Fibroblast of the aortic adventitia (primary cell): ENCODE results near the gene TNFSF9. TPM values are rescaled to one million over a fixed set of nuclear protein-coding genes. Genes with fewer than 3 reads are reported as not detected.
"Not testable (repeated sequence)": the region's sequence is repeated elsewhere in the genome, so short reads cannot be mapped to it uniquely, and the experiment has no call there.

Experiments
- DNase-seq: peaks from one replicate; pipeline ENCODE4 v3.0.0-alpha.2; 2010; ENCODE audit warnings: low read depth
- H3K4me3 ChIP-seq: 2 replicates; pipeline ENCODE4 v1.5.1; 2011; ENCODE audit warnings: low read depth, mild to moderate bottlenecking, control low read depth, low read length, moderate library complexity
- total RNA-seq: library from RNA; depleted of rRNA; stranded (reverse); fragments of >200 nt; gene quantifications from 2 replicates; pipeline ENCODE4 v1.2.3, GENCODE V29; 2012; ENCODE audit warnings: low replicate concordance
- TF ChIP-seq, protein P1 (sequence below): IDR thresholded peaks from 2 replicates; pipeline ENCODE4 v1.5.1; 2011; ENCODE audit warnings: mild to moderate bottlenecking, low read length, control low read depth, inconsistent platforms; ENCODE audit not compliant: insufficient read depth

The TNFSF9 gene
- total RNA-seq, 1 donor = 2.6 TPM

DNA sequence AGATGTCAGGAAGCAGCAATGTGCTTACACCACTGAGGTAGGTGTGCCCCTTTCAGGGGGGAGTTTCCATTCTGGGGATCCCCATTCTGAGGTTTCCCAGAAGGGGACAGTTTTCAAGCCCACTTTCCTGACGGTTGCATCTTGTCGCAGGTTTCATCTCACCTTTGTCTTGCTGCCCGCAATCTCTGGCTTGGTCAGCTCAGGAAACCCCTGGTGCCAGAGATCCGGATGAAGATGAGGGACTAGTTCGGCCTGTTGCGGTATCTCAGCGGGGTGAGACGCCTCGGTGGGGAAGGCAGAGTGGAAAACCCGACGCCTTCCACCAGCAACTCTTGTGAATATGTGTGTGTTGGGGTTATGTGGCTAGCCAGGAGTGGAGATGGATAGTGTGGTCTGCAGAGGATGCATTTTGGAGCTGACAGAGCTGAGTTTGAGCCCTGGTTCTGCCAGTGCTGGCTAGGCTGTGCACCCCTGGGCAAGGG lies 13.1 kb downstream of the TNFSF9 start:
- no peak overlapping the region for H3K4me3 ChIP-seq
- DNase-seq = no peak
- TF ChIP-seq, protein P1, sequence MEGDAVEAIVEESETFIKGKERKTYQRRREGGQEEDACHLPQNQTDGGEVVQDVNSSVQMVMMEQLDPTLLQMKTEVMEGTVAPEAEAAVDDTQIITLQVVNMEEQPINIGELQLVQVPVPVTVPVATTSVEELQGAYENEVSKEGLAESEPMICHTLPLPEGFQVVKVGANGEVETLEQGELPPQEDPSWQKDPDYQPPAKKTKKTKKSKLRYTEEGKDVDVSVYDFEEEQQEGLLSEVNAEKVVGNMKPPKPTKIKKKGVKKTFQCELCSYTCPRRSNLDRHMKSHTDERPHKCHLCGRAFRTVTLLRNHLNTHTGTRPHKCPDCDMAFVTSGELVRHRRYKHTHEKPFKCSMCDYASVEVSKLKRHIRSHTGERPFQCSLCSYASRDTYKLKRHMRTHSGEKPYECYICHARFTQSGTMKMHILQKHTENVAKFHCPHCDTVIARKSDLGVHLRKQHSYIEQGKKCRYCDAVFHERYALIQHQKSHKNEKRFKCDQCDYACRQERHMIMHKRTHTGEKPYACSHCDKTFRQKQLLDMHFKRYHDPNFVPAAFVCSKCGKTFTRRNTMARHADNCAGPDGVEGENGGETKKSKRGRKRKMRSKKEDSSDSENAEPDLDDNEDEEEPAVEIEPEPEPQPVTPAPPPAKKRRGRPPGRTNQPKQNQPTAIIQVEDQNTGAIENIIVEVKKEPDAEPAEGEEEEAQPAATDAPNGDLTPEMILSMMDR = no peak

DNA sequence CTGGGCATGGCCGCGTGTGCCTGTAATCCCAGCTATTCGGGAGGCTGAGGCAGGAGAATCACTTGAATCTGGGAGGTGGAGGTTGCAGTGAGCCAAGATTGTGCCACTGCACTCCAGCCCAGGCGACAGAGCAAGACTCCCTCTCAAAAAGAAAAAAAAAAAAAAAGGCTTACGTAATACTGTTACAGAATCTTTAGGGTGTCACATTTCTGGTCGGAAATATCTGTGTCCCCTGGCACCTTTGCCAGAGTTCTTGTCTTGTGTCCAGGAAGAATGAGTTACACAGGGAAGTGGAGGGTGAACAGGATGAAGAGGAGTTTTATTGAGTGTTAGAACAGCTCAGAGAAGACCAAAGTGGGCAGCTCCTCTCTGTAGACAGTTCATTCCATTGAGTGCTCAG lies 19.9 kb downstream of the TNFSF9 start:
- not testable (repeated sequence) for H3K4me3 ChIP-seq, DNase-seq

DNA sequence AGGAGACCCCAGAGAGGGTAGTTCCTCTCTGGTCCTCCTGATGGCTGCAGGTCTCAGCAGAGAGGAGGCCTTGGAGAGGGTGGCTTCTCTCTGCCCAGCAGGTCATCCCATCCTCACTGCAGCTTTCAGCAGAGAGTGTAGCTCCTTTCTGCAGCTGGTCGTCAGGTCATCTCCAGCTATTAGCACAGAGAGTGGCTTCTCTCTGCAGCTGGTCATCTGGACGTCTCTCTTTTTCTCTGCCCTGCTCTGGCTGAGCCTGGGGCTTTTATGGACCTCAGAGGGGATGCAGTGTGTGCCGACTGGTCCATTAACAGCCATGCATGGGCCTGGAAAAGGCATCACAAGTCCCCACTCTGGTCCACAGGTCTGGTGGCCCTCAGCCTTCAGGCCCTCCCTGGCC lies 20.3 kb downstream of the TNFSF9 start:
- H3K4me3 ChIP-seq = no peak overlapping the region
- DNase-seq = no peak
- TF ChIP-seq, protein P1 = no peak

DNA sequence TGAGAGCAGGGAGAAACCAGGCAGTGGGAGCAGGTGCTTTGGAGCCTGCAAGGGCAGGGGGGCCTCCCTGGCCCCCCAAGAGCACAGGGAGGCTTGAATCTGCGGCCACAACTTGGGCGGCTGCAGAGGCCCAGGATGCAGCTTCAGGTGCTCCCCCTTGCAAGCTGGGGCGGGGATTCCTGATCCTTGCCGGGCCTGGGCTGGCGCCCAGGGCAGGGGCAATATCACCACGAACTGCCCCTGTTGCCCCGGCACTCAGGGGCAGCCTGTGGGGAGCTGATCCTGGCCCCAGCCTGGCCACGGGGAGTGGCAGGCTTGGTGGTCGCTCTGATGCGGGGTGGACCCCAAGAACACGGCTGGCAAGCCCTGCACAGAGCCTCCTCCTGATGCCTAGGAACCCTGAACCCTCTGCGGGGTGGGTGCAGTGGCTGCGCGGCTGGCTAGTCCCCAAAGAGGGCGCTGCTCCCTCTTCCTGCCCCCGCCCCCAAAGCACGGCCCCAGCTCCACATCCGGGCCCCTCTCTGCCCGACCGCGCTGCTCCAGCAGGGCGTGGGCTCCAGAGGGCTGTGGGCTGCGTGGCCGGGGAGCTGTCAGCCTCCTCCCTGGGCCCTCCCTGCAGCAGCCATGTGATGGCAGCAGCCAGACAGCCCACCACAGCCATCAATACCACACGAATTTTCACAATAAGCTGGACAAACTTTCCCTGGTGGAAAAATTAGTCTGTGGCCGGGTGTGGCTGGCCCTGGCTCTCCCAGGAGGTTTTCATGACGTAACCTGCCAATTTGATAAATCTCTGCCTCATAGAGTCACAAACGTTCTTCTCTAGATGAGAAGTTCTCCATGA lies 21.0 kb downstream of the TNFSF9 start:
- DNase-seq = peak; percentile 63

DNA sequence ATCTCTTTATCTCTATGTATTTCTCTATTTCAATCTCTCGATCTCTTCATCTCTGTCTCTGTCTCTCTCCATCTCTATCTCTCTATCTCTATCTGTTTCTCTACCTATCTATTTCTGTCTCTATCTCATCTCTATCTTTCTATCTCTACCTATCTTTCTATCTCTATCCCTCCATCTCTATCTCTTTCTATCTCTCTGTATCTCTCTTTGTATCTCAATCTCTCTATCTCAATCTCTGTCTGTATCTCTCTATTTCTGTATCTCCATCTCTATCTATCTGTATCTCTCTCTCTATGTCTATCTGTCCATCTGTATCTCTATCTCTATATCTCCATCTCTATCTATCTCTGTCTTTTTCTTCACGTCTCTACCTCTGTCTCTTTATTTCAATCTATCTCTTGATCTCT lies 25.2 kb downstream of the TNFSF9 start:
- no peak overlapping the region for H3K4me3 ChIP-seq
- TF ChIP-seq, protein P1 = no peak

More for the DNA sequence above, 21.0 kb downstream of the TNFSF9 start:
- no peak overlapping the region for H3K4me3 ChIP-seq
- TF ChIP-seq, protein P1 = no peak

DNA sequence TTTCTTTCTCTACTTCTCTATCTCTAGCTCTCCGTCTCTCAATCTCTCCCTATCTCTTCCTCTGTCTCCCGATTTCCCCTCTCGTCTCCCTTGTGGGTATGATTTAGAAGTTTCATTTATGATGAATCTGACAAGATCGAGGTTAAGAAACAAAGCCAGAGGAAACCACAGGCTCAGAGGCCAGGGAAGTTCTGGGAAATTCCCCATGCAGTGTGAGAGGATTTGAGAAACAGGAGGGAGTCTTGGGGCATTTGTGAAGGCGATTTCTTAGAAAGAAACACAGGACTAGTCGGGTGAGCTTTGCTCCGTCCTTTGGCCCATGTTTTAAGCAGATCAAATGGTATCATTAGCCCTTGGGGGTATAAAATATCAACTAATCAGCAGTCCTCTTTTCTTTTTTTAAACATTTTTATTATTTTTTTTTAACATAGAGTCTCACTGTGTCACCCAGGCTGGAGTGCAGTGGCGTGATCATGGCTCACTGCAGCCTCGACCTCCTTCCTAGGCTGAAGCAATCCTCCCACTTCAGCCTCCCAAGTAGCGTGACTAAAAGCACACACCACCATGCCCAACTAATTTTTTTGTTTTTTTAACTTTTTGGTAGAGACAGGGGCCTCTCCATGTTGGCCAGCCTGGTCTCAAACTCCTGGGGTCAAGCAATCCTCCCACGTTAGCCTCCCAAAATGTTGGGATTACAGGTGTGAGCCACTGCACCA lies 25.8 kb downstream of the TNFSF9 start:
- TF ChIP-seq, protein P1 = no peak
- no peak overlapping the region for H3K4me3 ChIP-seq
- DNase-seq = peak; percentile 66

More for the DNA sequence above, 25.2 kb downstream of the TNFSF9 start:
- DNase-seq = no peak

DNA sequence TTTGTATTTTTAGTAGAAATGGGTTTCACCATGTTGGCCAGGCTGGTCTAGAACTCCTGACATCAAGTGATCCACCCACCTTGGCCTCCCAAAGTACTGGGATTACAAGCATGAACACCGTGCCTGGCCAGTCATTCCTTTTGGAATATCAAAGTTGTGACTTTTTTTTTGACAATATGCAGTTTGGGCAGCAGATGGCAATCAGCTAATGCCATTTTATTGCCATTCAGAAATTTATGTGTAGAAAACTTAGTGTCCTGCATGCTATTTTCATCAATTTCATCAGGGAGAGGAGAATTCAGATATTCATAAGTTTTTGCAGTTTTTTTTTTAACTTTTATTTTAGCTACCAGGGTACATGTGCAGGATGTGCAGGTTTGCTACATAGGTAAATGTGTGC lies 31.6 kb downstream of the TNFSF9 start:
- DNase-seq, H3K4me3 ChIP-seq: not testable (repeated sequence)
